ENCODE measurements around the gene RAP1GAP2.

GRCh38 chr17:2825253-2825970 is 29.2 kb downstream of the RAP1GAP2 start:
- no peak for TF ChIP-seq CTCF (IDR thresholded peaks at IDR 0.05)
- TF ChIP-seq POLR2A (IDR thresholded peaks at IDR 0.05): no peak

Data from uterus (tissue), 2 donors.